Measurements from ENCODE around the gene SBF2. TPM values are rescaled to one million over a fixed set of nuclear protein-coding genes. Genes with fewer than 3 reads are reported as not detected.

The SBF2 gene
- polyA plus RNA-seq, 1 experiment, result 44.4 TPM

- ChIA-PET POLR2A (no interaction called here), CTCF (no interaction called here)
- TF ChIP-seq CTCF (IDR thresholded peaks at IDR 0.05; ENCODE audit: low read depth, low read length), result no peak
- DNase-seq (ENCODE audit: low read depth, low spot score), result no peak
- no peaks in the 10 kb centered on the region for H3K9me3 ChIP-seq (ENCODE audit: control insufficient read depth, insufficient read depth, low read length)
- no peak overlapping the region for H3K27ac ChIP-seq (ENCODE audit: low read depth, low read length)
- H3K27me3 ChIP-seq (ENCODE audit: control insufficient read depth, insufficient read depth, low read length), result no peaks in the 10 kb centered on the region
- H3K4me3 ChIP-seq (ENCODE audit: low read depth, low read length), result no peak overlapping the region
These were observed 562.8 kb downstream of the SBF2 start for GRCh38 chr11:9731256-9731655.

Small RNAs within 50 kb of the gene (small RNA-seq; reads per million reads assigned to genes)
- gene AC080023.2 (ENCODE audit: insufficient read length, low read depth) (not detected), gene RNU7-28P (ENCODE audit: insufficient read length, low read depth) (not detected)

Other genes starting within 250 kb of the SBF2 start
- 247 and 328 TPM in 2 replicates for gene ADM, start 10.9 kb upstream of the SBF2 start, polyA plus RNA-seq (2011; rRNA removed)
- 19.6 and 22.2 TPM in 2 replicates for gene AMPD3, start 161.0 kb upstream of the SBF2 start, polyA plus RNA-seq (2011; rRNA removed)
- 23.7 and 34.8 TPM in 2 replicates for gene RNF141, start 247.0 kb upstream of the SBF2 start, polyA plus RNA-seq (2011; rRNA removed)

All from AG04450 (cell line).